Peyer's patch (tissue), 4 donors: ENCODE results near the gene CTSW. TPM values are rescaled to one million over a fixed set of nuclear protein-coding genes. Genes with fewer than 3 reads are reported as not detected.
"Not testable (repeated sequence)": the region's sequence is repeated elsewhere in the genome, so short reads cannot be mapped to it uniquely, and the experiment has no call there.

Experiments
- DNase-seq, 3 donors: peaks; one replicate each; pipeline ENCODE4 v3.0.0-alpha.2; 2017 to 2019
- H3K27ac ChIP-seq, 4 donors: fragments of 200-600 bp; sonication (generic); one replicate each; pipeline ENCODE4 v1.5.1; 2016 to 2019
- H3K27me3 ChIP-seq, 2 donors: fragments of 200-600 bp; sonication (generic); one replicate each; pipeline ENCODE4 v1.5.1; 2019
- H3K36me3 ChIP-seq, 3 donors: fragments of 200-600 bp; sonication (generic); one replicate each; pipeline ENCODE4 v1.5.1; 2016 to 2019
- H3K4me1 ChIP-seq, 4 donors: fragments of 200-600 bp; sonication (generic); one replicate each; pipeline ENCODE4 v1.5.1; 2016 to 2019
- H3K4me3 ChIP-seq, 4 donors: fragments of 200-600 bp; sonication (generic); 1 replicate in 3 of 4; 2 replicates in 1 of 4; pipeline ENCODE4 v1.5.1; 2016 to 2019; ENCODE audit warnings: mild to moderate bottlenecking in 1 of 4
- H3K9me3 ChIP-seq, 4 donors: fragments of 200-600 bp; sonication (generic); one replicate each; pipeline ENCODE4 v1.5.1; 2016 to 2019; ENCODE audit warnings: mild to moderate bottlenecking in 1 of 4
- POLR2A ChIP-seq, 2 donors: fragments of 450-650 bp; IDR thresholded peaks; one replicate each; pipeline ENCODE4 v1.5.1; 2017; ENCODE audit warnings: antibody characterized with exemption in 2 of 2, mild to moderate bottlenecking in 2 of 2, moderate library complexity in 2 of 2
- total RNA-seq, 4 donors: library from RNA; depleted of rRNA; stranded (reverse); fragments of >200 nt; gene quantifications; one replicate each; pipeline ENCODE4 v1.1.0, GENCODE V29; 2016
- TF ChIP-seq, protein P1 (sequence below), 6 experiments: fragments of 450-650 bp in 4 of 6; fragments of 200-600 bp in 2 of 6; sonication (generic) in 1 of 6; IDR thresholded peaks; one replicate each; pipeline ENCODE4 v1.5.1; 2017 to 2019; ENCODE audit warnings: antibody characterized with exemption in 6 of 6, mild to moderate bottlenecking in 3 of 6, moderate library complexity in 1 of 6

The CTSW gene, protein sequence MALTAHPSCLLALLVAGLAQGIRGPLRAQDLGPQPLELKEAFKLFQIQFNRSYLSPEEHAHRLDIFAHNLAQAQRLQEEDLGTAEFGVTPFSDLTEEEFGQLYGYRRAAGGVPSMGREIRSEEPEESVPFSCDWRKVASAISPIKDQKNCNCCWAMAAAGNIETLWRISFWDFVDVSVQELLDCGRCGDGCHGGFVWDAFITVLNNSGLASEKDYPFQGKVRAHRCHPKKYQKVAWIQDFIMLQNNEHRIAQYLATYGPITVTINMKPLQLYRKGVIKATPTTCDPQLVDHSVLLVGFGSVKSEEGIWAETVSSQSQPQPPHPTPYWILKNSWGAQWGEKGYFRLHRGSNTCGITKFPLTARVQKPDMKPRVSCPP
- 1 to 10 TPM in 2 of 4 donors, not detected in 2; 1.3 to 1.9 TPM for total RNA-seq

DNA sequence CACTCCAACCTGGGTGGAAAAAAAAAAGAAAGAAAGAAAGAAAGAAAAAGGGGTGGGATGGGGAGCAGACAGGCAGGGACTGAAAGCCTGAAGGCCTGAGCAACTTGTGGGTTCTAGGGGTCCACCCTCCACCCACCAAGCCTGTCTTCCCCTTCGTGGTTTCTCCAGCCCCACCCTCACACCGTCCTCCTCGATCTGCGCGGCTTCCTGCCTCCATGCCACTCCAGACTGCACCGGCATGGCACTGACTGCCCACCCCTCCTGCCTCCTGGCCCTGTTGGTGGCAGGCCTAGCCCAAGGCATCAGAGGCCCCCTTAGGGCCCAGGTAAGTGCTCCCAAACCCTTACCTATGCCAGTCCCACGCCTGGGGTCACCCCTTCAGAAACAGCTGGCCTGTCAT, at the start of gene CTSW:
Gene CTSW (plus strand): TSS at position 221 of the 400 bp plus-strand sequence. CDS start 18 bp downstream, at position 239.
- Histone ChIP-seq H3K4me1 (peaks cover 0 to 5% (median 0%) of the 10 kb centered on the region in 4 donors), H3K4me3 (no peak within 1 kb of the TSS), H3K36me3 (peaks cover 0 to 26% (median 0%) of the 10 kb centered on the region in 3 donors), H3K27ac (peak within 1 kb of the TSS in 1 of 4 donors; percentile 21), H3K9me3 (no peaks in the 10 kb centered on the region), H3K27me3 (no peaks in the 10 kb centered on the region)
- no peak for TF ChIP-seq POLR2A (IDR thresholded peaks at IDR 0.05)
- TF ChIP-seq, protein P1, sequence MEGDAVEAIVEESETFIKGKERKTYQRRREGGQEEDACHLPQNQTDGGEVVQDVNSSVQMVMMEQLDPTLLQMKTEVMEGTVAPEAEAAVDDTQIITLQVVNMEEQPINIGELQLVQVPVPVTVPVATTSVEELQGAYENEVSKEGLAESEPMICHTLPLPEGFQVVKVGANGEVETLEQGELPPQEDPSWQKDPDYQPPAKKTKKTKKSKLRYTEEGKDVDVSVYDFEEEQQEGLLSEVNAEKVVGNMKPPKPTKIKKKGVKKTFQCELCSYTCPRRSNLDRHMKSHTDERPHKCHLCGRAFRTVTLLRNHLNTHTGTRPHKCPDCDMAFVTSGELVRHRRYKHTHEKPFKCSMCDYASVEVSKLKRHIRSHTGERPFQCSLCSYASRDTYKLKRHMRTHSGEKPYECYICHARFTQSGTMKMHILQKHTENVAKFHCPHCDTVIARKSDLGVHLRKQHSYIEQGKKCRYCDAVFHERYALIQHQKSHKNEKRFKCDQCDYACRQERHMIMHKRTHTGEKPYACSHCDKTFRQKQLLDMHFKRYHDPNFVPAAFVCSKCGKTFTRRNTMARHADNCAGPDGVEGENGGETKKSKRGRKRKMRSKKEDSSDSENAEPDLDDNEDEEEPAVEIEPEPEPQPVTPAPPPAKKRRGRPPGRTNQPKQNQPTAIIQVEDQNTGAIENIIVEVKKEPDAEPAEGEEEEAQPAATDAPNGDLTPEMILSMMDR (IDR thresholded peaks at IDR 0.05): no peak
- no peak for DNase-seq

DNA sequence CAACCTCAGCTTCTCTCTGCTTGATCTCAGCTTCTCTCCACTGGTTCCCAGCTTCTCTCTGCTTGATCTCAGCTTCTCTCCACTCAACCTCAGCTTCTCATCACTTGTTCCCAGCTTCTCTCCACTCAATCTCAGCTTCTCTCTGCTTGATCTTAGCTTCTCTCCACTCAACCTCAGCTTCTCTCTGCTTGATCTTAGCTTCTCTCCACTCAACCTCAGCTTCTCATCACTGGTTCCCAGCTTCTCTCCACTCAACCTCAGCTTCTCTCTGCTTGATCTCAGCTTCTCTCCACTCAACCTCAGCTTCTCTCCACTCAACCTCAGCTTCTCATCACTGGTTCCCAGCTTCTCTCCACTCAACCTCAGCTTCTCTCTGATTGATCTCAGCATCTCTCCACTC, 47.4 kb upstream of the CTSW start:
- not testable (repeated sequence) for H3K27ac ChIP-seq, H3K27me3 ChIP-seq, H3K4me3 ChIP-seq, H3K9me3 ChIP-seq, H3K36me3 ChIP-seq, DNase-seq
- peaks cover 0 to 18% (median 3%) of the 10 kb centered on the region in 4 donors for H3K4me1 ChIP-seq

DNA sequence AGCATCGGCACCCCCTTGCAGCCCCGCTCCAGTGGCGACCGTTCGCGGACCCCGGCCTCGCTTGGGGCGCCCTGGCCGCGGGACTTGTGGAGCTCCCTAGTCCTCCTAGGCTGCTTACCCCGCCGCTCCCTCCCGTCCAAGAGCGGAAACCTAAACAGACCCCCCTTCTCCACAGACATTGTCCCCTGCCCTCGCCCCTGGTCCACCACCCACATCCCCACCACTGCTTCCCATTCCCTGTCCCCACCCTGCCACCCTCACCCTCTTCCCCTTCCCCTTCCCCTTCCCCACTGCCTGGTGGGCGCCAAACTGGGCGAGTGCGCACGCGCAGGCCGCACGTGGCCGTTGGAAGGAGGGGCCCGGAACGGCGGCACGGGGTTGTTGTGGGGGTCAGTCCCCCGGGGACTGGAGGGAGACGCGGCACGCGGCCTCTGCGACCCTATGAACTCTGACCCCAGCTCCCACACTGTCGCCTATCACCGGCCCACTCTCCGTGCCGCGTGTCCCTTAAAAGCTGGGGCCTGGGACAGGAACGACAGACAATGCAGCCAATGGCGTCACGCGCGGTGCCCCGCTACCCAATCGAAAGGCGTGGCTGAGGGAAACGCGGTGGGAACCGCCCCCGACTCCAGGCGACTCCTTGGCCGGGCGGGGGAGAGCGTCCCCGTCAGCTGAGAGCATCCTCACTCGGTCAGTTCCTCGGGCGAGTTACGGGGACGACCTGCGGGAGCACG, 46.2 kb upstream of the CTSW start, which contains the start of gene SNX32:
Gene SNX32 (plus strand): TSS at position 667 of the 734 bp plus-strand sequence. CDS start 103 bp downstream, outside the sequence.
- peak; percentile 93 to 98 (median 98) for DNase-seq
- H3K9me3 ChIP-seq: no peaks in the 10 kb centered on the region
- H3K36me3 ChIP-seq: no peaks in the 10 kb centered on the region
- H3K4me3 ChIP-seq: peak within 1 kb of the TSS; percentile 42 to 60 (median 58)
- TF ChIP-seq POLR2A (IDR thresholded peaks at IDR 0.05): no peak
- TF ChIP-seq, protein P1 (IDR thresholded peaks at IDR 0.05): no peak
- no peaks in the 10 kb centered on the region for H3K27me3 ChIP-seq
- H3K27ac ChIP-seq: peak within 1 kb of the TSS in 3 of 4 donors; percentile 16 to 72 (median 44)
- H3K4me1 ChIP-seq: peaks cover 0 to 9% (median 3%) of the 10 kb centered on the region in 4 donors

DNA sequence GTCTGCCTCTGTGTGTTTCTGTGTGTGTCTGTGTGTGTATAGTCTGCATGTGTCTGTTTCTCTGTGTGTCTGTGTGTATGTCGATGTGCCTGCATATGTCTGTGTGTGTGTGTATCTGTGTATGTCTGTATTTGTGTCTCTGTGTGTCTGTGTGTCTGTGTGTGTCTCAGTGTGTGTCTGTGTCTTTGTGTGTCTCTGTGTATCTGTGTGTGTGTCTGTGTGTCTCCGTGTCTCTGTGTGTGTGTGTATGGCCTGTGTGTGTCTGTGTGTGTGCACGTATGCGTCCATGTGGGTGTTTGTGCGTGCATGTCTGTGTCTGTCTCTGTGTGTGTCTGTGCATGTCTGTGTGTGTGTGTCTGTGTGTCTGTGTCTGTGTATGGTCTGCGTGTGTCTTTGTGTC, 45.4 kb upstream of the CTSW start:
- no peaks in the 10 kb centered on the region for H3K27me3 ChIP-seq
- H3K4me1 ChIP-seq: peaks cover 0 to 7% (median 3%) of the 10 kb centered on the region in 4 donors
- no peaks in the 10 kb centered on the region for H3K9me3 ChIP-seq

DNA sequence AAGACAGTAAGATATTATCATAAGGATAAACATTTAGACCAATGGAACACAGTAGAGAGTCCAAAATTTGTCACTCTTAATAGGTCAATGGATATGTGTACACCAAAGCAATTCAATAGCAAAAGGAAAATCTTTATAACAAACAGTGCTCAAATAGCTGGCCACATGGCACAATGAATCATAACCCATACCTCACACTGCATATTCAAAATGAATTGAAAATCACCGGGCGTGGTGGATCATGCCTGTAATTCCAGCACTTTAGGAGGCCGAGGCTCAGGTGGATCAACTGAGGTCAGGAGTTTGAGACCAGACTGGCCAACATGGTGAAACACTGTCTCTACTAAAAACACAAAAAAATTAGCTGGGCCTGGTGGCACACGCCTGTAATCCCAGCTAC, 37.5 kb upstream of the CTSW start:
- peak in 1 of 3 donors; percentile 41 for DNase-seq
- no peaks in the 10 kb centered on the region for H3K36me3 ChIP-seq
- no peaks in the 10 kb centered on the region for H3K27me3 ChIP-seq
- no peaks in the 10 kb centered on the region for H3K9me3 ChIP-seq
- no peak overlapping the region for H3K27ac ChIP-seq
- TF ChIP-seq, protein P1 (IDR thresholded peaks at IDR 0.05): no peak
- TF ChIP-seq POLR2A (IDR thresholded peaks at IDR 0.05): no peak
- no peak overlapping the region for H3K4me3 ChIP-seq
- H3K4me1 ChIP-seq: peaks cover 0 to 14% (median 0%) of the 10 kb centered on the region in 4 donors

More for the DNA sequence above, 45.4 kb upstream of the CTSW start:
- TF ChIP-seq, protein P1 (IDR thresholded peaks at IDR 0.05): no peak
- TF ChIP-seq POLR2A (IDR thresholded peaks at IDR 0.05): no peak
- DNase-seq: no peak
- H3K27ac ChIP-seq: peak overlapping the region in 1 of 4 donors; percentile 72
- H3K36me3 ChIP-seq: no peaks in the 10 kb centered on the region
- peak overlapping the region; percentile 42 to 60 (median 58) for H3K4me3 ChIP-seq
